ENCODE results near the gene OAS1.

The OAS1 gene

DNA sequence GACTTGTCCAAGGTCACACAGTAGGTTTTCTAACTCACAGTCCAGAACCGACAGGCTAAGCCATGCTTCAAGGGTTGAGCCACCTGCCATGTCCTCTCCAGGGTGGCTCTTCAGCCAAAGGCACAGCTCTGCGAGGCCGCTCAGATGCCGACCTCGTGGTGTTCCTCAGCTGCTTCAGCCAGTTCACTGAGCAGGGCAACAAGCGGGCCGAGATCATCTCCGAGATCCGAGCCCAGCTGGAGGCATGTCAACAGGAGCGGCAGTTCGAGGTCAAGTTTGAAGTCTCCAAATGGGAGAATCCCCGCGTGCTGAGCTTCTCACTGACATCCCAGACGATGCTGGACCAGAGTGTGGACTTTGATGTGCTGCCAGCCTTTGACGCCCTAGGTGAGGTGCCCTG, 58.9 kb downstream of the OAS1 start:
- DNase-seq (ENCODE audit: low spot score) = no peak

DNA sequence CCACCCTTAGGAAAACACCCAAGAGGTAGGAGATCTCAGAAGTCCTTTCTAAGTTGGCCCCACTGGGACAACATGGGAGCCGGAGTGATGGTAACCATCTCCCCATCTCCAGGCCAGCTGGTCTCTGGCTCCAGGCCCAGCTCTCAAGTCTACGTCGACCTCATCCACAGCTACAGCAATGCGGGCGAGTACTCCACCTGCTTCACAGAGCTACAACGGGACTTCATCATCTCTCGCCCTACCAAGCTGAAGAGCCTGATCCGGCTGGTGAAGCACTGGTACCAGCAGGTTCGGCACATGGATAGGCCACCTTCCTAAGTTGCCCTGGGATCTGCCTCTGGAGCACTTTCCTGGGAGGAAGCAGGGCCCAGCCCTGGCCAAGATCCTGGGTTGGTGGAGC, 60.5 kb downstream of the OAS1 start:
- DNase-seq (ENCODE audit: low spot score) = no peak

DNA sequence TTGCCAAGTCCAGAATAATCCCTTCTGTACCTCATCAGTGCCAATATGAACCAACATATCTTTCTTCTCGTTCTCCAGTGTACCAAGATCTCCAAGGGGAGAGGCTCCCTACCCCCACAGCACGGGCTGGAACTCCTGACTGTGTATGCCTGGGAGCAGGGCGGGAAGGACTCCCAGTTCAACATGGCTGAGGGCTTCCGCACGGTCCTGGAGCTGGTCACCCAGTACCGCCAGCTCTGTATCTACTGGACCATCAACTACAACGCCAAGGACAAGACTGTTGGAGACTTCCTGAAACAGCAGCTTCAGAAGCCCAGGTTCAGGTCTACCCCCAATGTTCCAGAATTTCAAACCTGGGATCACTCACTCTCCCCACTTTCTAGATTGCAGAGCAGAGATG, 61.1 kb downstream of the OAS1 start:
- no peak for DNase-seq (ENCODE audit: low spot score)

All from SK-N-DZ (cell line).